Dendritic cell treated with granulocyte-macrophage colony-stimulating factor and Interleukin-4, amounts not matched to agents 40 ng/mL and 50 ng/mL, for 4 days (primary cell): Measurements from ENCODE around the gene VSIG10L2.

ENCODE experiments used
- H3K27ac Mint-ChIP-seq: one replicate; pipeline ENCODE4 v1.8.0; 2022; ENCODE audit warnings: mild to moderate bottlenecking, mixed read lengths
- H3K27me3 Mint-ChIP-seq: one replicate; pipeline ENCODE4 v1.8.0; 2022; ENCODE audit warnings: mild to moderate bottlenecking, mixed read lengths
- H3K36me3 Mint-ChIP-seq: one replicate; pipeline ENCODE4 v1.8.0; 2022; ENCODE audit warnings: low read depth, mixed read lengths
- H3K4me1 Mint-ChIP-seq: one replicate; pipeline ENCODE4 v1.8.0; 2022; ENCODE audit warnings: low read depth, mixed read lengths
- H3K4me3 Mint-ChIP-seq: one replicate; pipeline ENCODE4 v1.8.0; 2022; ENCODE audit warnings: mild to moderate bottlenecking, moderate library complexity, mixed read lengths
- H3K9me3 Mint-ChIP-seq: one replicate; pipeline ENCODE4 v1.8.0; 2022; ENCODE audit warnings: mixed read lengths
- intact Hi-C: fragments of 100-400 bp; cut with micrococcal nuclease; formaldehyde crosslinking; loops from one replicate; pipeline ENCODE4 v1.15.0; 2022

Gene VSIG10L2

GRCh38 chr11:125923012-125923579 is 22.7 kb upstream of the VSIG10L2 start:
- Mint-ChIP-seq H3K4me3 (no peak overlapping the region), H3K36me3 (no peaks in the 10 kb centered on the region), H3K27ac (no peak overlapping the region), H3K4me1 (no peaks in the 10 kb centered on the region), H3K9me3 (no peaks in the 10 kb centered on the region), H3K27me3 (peaks cover 6% of the 10 kb centered on the region)
- intact Hi-C loops, result loop anchor here (1.0 kb wide), 1 partner anchor 271 kb away; no protein-coding TSS in a partner anchor

DNA sequence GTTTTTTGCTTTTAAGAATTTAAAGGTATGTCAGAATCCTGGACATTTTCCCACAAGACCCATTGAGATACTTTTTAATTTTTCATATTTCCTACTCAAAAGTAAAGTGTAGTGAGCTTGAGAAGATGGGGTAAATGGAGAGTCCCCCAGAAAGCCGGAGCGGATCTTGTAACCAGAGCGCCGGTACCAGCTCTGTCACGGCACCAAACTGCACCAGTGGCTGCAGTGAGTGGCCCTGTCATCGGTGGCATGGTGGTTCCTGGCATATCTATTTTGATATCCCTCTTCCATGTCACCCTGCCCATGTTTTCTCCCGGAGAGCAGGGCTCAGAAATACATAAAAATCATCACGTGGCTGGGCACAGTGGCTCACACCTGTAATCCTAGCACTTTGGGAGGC is 22.2 kb upstream of the VSIG10L2 start:
- intact Hi-C loops, result loop anchor here (1.0 kb wide), 1 partner anchor 271 kb away; no protein-coding TSS in a partner anchor
- Mint-ChIP-seq H3K4me3 (no peak overlapping the region), H3K4me1 (no peaks in the 10 kb centered on the region), H3K36me3 (no peaks in the 10 kb centered on the region), H3K27me3 (peaks cover 6% of the 10 kb centered on the region), H3K9me3 (no peaks in the 10 kb centered on the region), H3K27ac (no peak overlapping the region)

GRCh38 chr11:125924384-125925007 is 21.3 kb upstream of the VSIG10L2 start:
- Mint-ChIP-seq H3K27ac (no peak overlapping the region), H3K27me3 (peaks cover 6% of the 10 kb centered on the region), H3K4me1 (peaks cover 2% of the 10 kb centered on the region), H3K9me3 (no peaks in the 10 kb centered on the region), H3K36me3 (no peaks in the 10 kb centered on the region), H3K4me3 (no peak overlapping the region)
- intact Hi-C loops, result no loop called here

GRCh38 chr11:125925247-125925740 is 20.6 kb upstream of the VSIG10L2 start:
- H3K4me1 Mint-ChIP-seq, result peaks cover 10% of the 10 kb centered on the region
- H3K36me3 Mint-ChIP-seq, result no peaks in the 10 kb centered on the region
- no peaks in the 10 kb centered on the region for H3K9me3 Mint-ChIP-seq
- no peak overlapping the region for H3K27ac Mint-ChIP-seq
- H3K27me3 Mint-ChIP-seq, result peaks cover 6% of the 10 kb centered on the region
- intact Hi-C loops, result no loop called here
- H3K4me3 Mint-ChIP-seq, result no peak overlapping the region

GRCh38 chr11:125925804-125926203 is 20.0 kb upstream of the VSIG10L2 start:
- Mint-ChIP-seq H3K4me1 (peaks cover 10% of the 10 kb centered on the region), H3K27me3 (peaks cover 6% of the 10 kb centered on the region), H3K9me3 (no peaks in the 10 kb centered on the region), H3K27ac (no peak overlapping the region), H3K4me3 (no peak overlapping the region), H3K36me3 (no peaks in the 10 kb centered on the region)
- intact Hi-C loops, result no loop called here

DNA sequence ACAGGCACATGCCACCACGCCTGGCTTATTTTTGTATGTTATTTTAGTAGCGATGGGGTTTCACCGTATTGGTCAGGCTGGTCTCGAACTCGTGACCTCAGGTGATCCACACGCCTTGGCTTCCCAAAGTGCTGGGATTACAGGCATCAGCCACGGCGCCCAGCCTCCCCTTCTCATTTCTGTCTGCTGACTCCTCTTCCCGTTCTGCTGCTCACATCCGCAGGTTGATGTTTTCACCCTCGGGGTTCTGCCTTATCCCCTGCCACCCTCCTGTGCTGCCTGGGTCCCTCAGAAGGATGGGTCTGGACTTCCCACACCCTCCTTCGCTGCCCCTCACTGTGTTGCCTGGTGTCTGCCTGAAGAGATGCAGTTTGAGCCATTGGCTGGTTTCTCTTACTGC is 19.2 kb upstream of the VSIG10L2 start:
- intact Hi-C loops, result no loop called here
- Mint-ChIP-seq H3K4me3 (no peak overlapping the region), H3K27ac (no peak overlapping the region), H3K27me3 (peaks cover 6% of the 10 kb centered on the region), H3K36me3 (no peaks in the 10 kb centered on the region), H3K9me3 (no peaks in the 10 kb centered on the region), H3K4me1 (peaks cover 10% of the 10 kb centered on the region)

DNA sequence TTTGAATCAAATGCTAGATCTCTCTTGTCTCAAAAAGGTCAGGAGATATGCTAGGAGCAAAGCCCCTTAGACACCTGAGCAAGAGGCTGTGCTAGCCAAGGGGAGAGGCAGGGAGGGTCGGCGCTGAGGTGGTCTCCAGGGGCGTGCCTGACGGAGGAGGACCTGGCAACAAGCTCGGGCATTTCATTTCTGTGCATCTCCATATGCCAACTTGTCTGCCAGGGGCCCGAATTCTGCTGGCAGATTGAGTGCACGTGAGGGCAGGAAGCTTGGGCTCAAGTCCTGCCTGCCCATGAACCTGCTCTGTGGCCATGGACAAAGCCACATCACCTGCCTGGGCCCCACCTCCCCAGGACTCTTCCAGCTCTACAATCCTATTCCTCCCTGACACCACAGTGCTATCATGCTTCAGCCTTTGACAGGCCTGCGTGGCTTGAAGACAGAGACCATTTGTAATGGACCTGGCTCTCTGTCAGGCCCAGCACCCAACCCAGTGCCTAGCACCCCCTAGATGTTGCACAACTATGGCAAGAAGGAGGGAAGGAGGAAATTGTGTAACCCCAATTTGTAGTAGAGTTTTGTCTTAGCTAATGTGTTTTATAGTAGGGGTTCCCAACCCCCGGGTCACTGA is 16.3 kb upstream of the VSIG10L2 start:
- peaks cover 10% of the 10 kb centered on the region for H3K4me1 Mint-ChIP-seq
- H3K27ac Mint-ChIP-seq, result no peak overlapping the region
- no peak overlapping the region for H3K4me3 Mint-ChIP-seq
- intact Hi-C loops, result no loop called here
- peaks cover 6% of the 10 kb centered on the region for H3K27me3 Mint-ChIP-seq
- no peaks in the 10 kb centered on the region for H3K36me3 Mint-ChIP-seq
- H3K9me3 Mint-ChIP-seq, result no peaks in the 10 kb centered on the region

GRCh38 chr11:125930076-125930450 is 15.8 kb upstream of the VSIG10L2 start:
- Mint-ChIP-seq H3K4me1 (peaks cover 10% of the 10 kb centered on the region), H3K9me3 (no peaks in the 10 kb centered on the region)
- intact Hi-C loops, result no loop called here

DNA sequence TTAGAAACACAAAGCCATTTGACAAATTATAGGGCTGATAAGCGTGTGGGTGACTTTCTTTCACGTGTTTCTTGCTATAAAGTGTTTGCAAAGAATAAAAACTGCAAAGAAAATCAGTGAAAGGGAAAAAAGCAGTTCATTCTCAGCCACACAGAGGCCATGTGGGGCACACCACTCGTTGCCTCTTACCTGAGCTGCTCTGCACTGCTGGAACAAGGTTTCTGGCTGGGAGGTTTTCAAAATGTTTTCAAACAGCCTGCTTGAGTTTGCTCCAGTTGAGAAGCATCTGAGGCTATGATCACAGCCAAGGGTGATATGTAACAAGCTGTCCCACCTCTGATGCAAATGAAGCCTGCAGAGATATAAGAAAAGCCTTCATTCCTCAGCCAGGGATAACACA is 14.7 kb upstream of the VSIG10L2 start:
- peaks cover 3% of the 10 kb centered on the region for H3K27me3 Mint-ChIP-seq
- H3K9me3 Mint-ChIP-seq, result no peaks in the 10 kb centered on the region
- intact Hi-C loops, result no loop called here
- H3K27ac Mint-ChIP-seq, result no peak overlapping the region
- peaks cover 10% of the 10 kb centered on the region for H3K4me1 Mint-ChIP-seq
- no peaks in the 10 kb centered on the region for H3K36me3 Mint-ChIP-seq
- H3K4me3 Mint-ChIP-seq, result no peak overlapping the region

More at GRCh38 chr11:125930076-125930450, 15.8 kb upstream of the VSIG10L2 start:
- H3K4me3 Mint-ChIP-seq, result no peak overlapping the region
- H3K27me3 Mint-ChIP-seq, result peaks cover 5% of the 10 kb centered on the region
- H3K36me3 Mint-ChIP-seq, result no peaks in the 10 kb centered on the region
- no peak overlapping the region for H3K27ac Mint-ChIP-seq

GRCh38 chr11:125931668-125932067 is 14.2 kb upstream of the VSIG10L2 start:
- H3K27ac Mint-ChIP-seq, result no peak overlapping the region
- intact Hi-C loops, result no loop called here
- peaks cover 3% of the 10 kb centered on the region for H3K27me3 Mint-ChIP-seq
- no peak overlapping the region for H3K4me3 Mint-ChIP-seq
- H3K9me3 Mint-ChIP-seq, result no peaks in the 10 kb centered on the region
- H3K4me1 Mint-ChIP-seq, result peaks cover 10% of the 10 kb centered on the region
- H3K36me3 Mint-ChIP-seq, result no peaks in the 10 kb centered on the region

DNA sequence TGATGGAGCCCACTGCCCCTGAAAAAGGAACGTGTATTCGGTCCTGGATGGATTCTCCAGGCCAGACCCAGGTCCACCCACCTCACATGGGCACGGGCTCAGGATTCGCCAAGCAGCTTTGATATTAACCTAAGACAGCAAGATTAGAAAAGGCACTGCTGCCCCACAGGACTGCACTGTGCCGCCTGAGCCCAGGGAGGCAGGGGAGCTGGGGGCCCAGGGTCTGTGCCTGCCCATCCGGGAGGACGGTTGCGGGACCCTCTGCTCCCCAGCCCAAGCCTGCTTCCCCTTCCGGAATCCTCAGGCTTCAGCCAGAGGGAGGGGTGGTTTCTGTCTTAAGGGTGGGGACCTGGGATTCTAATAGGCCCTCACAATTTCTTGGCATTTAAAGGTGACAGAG is 13.5 kb upstream of the VSIG10L2 start:
- H3K4me3 Mint-ChIP-seq, result no peak overlapping the region
- no peaks in the 10 kb centered on the region for H3K9me3 Mint-ChIP-seq
- H3K27ac Mint-ChIP-seq, result no peak overlapping the region
- intact Hi-C loops, result no loop called here
- H3K36me3 Mint-ChIP-seq, result no peaks in the 10 kb centered on the region
- no peaks in the 10 kb centered on the region for H3K27me3 Mint-ChIP-seq
- peaks cover 10% of the 10 kb centered on the region for H3K4me1 Mint-ChIP-seq

DNA sequence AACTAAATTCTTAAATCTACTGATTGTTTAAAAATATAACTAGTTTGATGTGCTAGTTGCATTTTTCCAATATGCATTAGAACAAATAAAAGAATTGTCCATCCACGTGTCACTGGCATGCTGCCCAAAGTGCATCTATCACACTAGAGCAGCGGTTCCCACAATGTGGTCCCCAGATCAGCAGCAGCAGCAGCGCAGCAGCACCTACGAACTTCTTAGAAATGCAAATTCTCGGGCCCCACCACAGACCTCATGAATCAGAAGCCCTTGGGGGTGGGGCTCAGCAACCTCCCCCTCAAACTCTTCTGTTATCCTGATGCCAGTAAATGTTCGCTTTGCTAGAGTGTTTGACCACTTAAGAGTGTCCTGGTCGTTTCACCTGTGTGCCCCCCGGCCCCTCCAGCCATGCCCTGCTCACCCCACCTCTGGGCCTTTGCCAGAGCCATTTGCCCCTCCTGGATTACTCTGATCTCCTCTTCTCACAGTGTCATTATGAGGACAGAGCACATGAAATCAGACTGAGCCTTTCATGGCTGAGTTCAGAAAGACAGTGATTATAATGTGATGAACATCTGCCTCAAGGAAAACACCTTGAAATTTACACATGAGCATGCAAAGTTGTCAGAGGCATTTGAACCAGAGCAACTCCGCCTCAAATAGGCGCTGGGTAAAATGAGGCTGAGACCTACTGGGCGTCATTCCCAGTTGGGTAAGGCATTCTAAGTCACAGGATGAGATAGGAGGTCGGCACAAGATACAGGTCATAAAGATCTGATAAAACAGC is 12.6 kb upstream of the VSIG10L2 start:
- Mint-ChIP-seq H3K4me1 (peaks cover 10% of the 10 kb centered on the region), H3K9me3 (no peaks in the 10 kb centered on the region), H3K4me3 (no peak overlapping the region), H3K36me3 (no peaks in the 10 kb centered on the region), H3K27ac (no peak overlapping the region), H3K27me3 (no peaks in the 10 kb centered on the region)
- intact Hi-C loops, result no loop called here

GRCh38 chr11:125934473-125934872 is 11.4 kb upstream of the VSIG10L2 start:
- Mint-ChIP-seq H3K4me3 (no peak overlapping the region), H3K4me1 (peaks cover 8% of the 10 kb centered on the region), H3K27ac (no peak overlapping the region), H3K27me3 (no peaks in the 10 kb centered on the region), H3K9me3 (no peaks in the 10 kb centered on the region), H3K36me3 (no peaks in the 10 kb centered on the region)
- intact Hi-C loops, result no loop called here

GRCh38 chr11:125935056-125935455 is 10.8 kb upstream of the VSIG10L2 start:
- Mint-ChIP-seq H3K4me1 (peaks cover 2% of the 10 kb centered on the region), H3K27me3 (no peaks in the 10 kb centered on the region), H3K4me3 (no peak overlapping the region), H3K27ac (no peak overlapping the region), H3K36me3 (no peaks in the 10 kb centered on the region), H3K9me3 (no peaks in the 10 kb centered on the region)
- intact Hi-C loops, result no loop called here
